Colonic mucosa (tissue), 4 donors: ENCODE results near the gene PCID2. TPM values are rescaled to one million over a fixed set of nuclear protein-coding genes. Genes with fewer than 3 reads are reported as not detected.

Experiments used
- DNase-seq: peaks from one replicate; pipeline ENCODE4 v3.0.0-alpha.2; 2020
- H3K27ac ChIP-seq: fragments of 200-600 bp; one replicate; pipeline ENCODE4 v1.8.0; 2021
- H3K27me3 ChIP-seq: fragments of 200-600 bp; one replicate; pipeline ENCODE4 v1.8.0; 2021
- H3K36me3 ChIP-seq: fragments of 200-600 bp; one replicate; pipeline ENCODE4 v1.8.0; 2021
- H3K4me1 ChIP-seq: fragments of 200-600 bp; one replicate; pipeline ENCODE4 v1.8.0; 2021; ENCODE audit warnings: mild to moderate bottlenecking
- H3K4me3 ChIP-seq: fragments of 200-600 bp; one replicate; pipeline ENCODE4 v1.8.0; 2021
- H3K9ac ChIP-seq, 2 donors: one replicate each; pipeline ENCODE4 v1.7.0; 2013; ENCODE audit warnings: control low read depth in 2 of 2, low read depth in 2 of 2, low read length in 2 of 2
- H3K9me3 ChIP-seq: fragments of 200-600 bp; one replicate; pipeline ENCODE4 v1.8.0; 2021
- CTCF ChIP-seq: fragments of 200-600 bp; IDR thresholded peaks from one replicate; pipeline ENCODE4 v1.8.0; 2022; ENCODE audit warnings: antibody characterized with exemption, mild to moderate bottlenecking
- intact Hi-C: fragments of 100-400 bp; cut with DNase I; formaldehyde crosslinking; loops from one replicate; pipeline ENCODE4 v1.14.1; 2022
- total RNA-seq, 2 donors: library from RNA; stranded (reverse); fragmentation: NEBNext Ultra II Directional in 1 of 2; extraction: Animal tissue kit (Norgen Biotek cat#: 25700) in 1 of 2; gene quantifications; one replicate each; pipeline ENCODE4 v1.2.1, GENCODE V29; 2021
- donor health status: healthy.
- donor health status: DM: no; HTN: no; CAD: no.
- donor health status: DM: no; HTN: no; CAD: no.

The PCID2 gene
- total RNA-seq, 2 donors from 2014 or later: 23.4 to 40.2 TPM

DNA sequence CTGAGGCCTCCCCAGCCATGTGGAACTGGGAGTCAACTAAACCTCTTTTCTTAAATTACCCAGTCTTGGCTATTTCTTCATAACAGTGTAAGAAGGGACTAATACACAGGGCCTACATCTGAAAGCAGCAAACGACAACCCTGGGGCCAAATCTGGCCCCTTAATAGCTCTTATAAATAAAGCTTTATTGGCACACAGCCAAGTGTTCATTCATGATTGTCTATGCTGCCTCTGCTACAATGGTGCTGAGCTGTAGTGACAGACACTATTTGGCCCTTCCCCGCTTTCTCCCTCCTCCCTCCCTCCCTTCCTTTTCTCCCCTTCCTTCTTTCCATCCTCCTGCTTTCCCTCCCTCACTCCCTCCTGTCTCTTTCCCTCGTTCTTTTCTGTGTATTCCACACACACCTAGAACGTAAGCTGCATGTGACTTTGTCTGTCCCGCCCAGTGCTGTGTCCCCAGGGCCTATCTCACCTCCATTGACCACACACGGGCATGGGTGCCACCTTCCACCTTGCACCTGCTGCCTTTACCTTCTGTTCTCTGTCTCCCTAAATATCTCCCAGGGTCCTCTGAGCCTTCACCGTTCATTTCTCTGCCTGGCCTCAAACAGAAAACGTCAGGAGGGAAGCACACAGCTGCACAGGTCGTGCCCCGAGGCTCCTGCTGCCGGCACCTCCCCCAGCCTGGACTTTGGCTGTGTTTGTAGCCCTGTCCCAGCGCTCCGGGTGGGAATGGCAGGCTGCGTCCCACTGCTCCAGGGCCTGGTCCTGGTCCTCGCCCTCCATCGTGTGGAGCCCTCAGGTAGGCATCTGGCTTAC is 50.3 kb downstream of the PCID2 start, which contains the start of gene PROZ:
Gene PROZ (plus strand): TSS at position 720 of the 819 bp plus-strand sequence. CDS start 13 bp downstream, at position 733.
- no peak for DNase-seq
- no peak for TF ChIP-seq CTCF
- H3K9me3 ChIP-seq: no peaks in the 10 kb centered on the region
- H3K27ac ChIP-seq: no peak within 1 kb of the TSS
- no peaks in the 10 kb centered on the region for H3K36me3 ChIP-seq
- intact Hi-C loops: loop anchor here (5.0 kb wide), 1 partner anchor 49 kb away; the partner anchor contains the start of genes CUL4A and PCID2
- no peak within 1 kb of the TSS for H3K4me3 ChIP-seq
- peaks cover 4% of the 10 kb centered on the region for H3K4me1 ChIP-seq
- H3K9ac ChIP-seq: no peak within 1 kb of the TSS
- H3K27me3 ChIP-seq: no peaks in the 10 kb centered on the region

DNA sequence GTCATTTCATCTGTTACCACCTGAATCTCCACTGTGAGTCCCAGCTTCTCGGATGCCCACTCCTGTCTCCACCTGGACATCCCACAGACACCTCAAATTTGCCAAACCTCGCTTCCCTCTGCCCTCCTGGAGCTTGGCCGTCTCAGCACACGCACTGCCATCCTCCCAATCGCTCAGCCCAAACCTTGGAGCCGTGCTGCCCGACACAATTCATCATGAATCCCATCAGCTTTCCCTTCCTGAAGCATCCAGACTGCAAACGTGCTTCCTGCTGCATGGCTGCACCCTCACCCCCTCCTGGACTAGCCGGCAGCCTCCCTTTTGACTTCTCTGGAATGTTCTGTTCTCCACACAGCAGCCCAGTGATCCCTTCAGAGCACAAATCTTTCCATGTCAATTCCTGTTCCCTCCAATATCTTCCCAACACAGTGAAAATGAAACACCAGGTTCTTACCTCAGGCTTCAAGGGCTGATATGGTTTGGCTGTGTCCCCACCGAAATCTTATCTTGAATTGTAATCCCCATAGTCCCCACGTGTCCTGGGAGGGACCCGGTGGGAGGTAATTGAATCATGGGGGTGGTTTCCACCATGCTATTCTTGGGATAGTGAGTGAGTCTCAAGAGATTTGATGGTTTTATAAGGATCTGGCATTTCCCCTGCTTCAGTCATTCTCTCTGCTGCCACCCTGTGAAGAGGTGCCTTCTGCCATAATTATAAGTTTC is 51.1 kb downstream of the PCID2 start:
- Histone ChIP-seq H3K4me3 (no peak overlapping the region), H3K9me3 (no peaks in the 10 kb centered on the region), H3K27me3 (no peaks in the 10 kb centered on the region), H3K27ac (no peak overlapping the region), H3K9ac (no peak overlapping the region), H3K36me3 (no peaks in the 10 kb centered on the region), H3K4me1 (peaks cover 5% of the 10 kb centered on the region)
- TF ChIP-seq CTCF: no peak
- intact Hi-C loops: loop anchor here (5.0 kb wide), 1 partner anchor 50 kb away; the partner anchor contains the start of genes CUL4A and PCID2
- no peak for DNase-seq

DNA sequence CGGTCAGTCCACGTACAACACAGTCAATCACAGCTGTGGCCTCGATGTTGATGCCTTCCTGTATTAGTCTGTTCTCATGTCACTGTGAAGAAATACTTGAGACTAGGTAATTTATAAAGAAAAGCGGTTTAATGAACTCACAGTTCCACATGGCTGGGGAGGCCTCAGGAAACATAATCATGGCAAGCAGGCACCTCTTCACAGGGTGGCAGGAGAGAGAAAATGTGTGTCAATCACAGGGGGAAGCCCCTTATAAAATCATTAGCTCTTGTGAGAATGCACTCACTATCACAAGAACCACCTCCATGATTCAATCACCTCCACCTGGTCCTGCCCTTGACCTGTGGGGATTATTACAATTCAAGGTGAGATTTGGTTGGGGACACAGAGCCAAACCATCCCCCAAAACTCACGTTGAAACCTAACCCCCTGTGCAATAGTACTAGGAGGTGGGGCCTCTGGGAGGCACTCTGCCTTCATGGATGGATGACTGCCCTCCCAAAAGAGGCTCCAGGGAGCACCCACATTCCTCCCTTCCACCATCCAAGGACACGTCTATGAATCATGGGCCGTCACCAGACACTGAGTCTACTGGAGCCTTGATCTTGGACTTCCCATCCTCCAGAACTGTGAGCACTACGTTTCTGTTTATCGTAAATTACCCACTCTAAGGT is 52.4 kb downstream of the PCID2 start:
- H3K4me1 ChIP-seq: peaks cover 5% of the 10 kb centered on the region
- intact Hi-C loops: loop anchor here (5.0 kb wide), 1 partner anchor 51 kb away; the partner anchor contains the start of genes CUL4A and PCID2
- H3K9me3 ChIP-seq: no peaks in the 10 kb centered on the region
- H3K27ac ChIP-seq: no peak overlapping the region
- TF ChIP-seq CTCF: no peak
- no peaks in the 10 kb centered on the region for H3K36me3 ChIP-seq
- H3K27me3 ChIP-seq: no peaks in the 10 kb centered on the region
- H3K4me3 ChIP-seq: no peak overlapping the region
- DNase-seq: no peak
- H3K9ac ChIP-seq: no peak overlapping the region

- H3K4me3 ChIP-seq: no peak overlapping the region
- H3K36me3 ChIP-seq: no peaks in the 10 kb centered on the region
- DNase-seq: no peak
- no peak overlapping the region for H3K27ac ChIP-seq
- H3K4me1 ChIP-seq: peaks cover 5% of the 10 kb centered on the region
- H3K27me3 ChIP-seq: no peaks in the 10 kb centered on the region
- H3K9ac ChIP-seq: no peak overlapping the region
- intact Hi-C loops: loop anchor here (5.0 kb wide), 1 partner anchor 52 kb away; the partner anchor contains the start of genes CUL4A and PCID2
- TF ChIP-seq CTCF: no peak
- no peaks in the 10 kb centered on the region for H3K9me3 ChIP-seq
Measured at GRCh38 chr13:113155201-113155600, 53.3 kb downstream of the PCID2 start.
